Type B pancreatic cell (in vitro differentiated cells): ENCODE measurements around the gene LILRA1. TPM values are rescaled to one million over a fixed set of nuclear protein-coding genes. Genes with fewer than 3 reads are reported as not detected.
"Not testable (repeated sequence)": the region's sequence is repeated elsewhere in the genome, so short reads cannot be mapped to it uniquely, and the experiment has no call there.

Experiments
- DNase-seq: peaks from one replicate; pipeline ENCODE4 v3.0.0; 2021; ENCODE audit warnings: mixed read lengths; ENCODE audit not compliant: unreplicated experiment; ENCODE audit errors: extremely low spot score
- H3K27ac Mint-ChIP-seq: 2 replicates; pipeline ENCODE4 v1.8.0; 2021; ENCODE audit warnings: mild to moderate bottlenecking, mixed read lengths
- H3K27me3 Mint-ChIP-seq: 2 replicates; pipeline ENCODE4 v1.8.0; 2021; ENCODE audit warnings: mixed read lengths
- H3K36me3 Mint-ChIP-seq: 2 replicates; pipeline ENCODE4 v1.8.0; 2021; ENCODE audit warnings: mixed read lengths
- H3K4me1 Mint-ChIP-seq: one replicate; pipeline ENCODE4 v1.8.0; 2021; ENCODE audit warnings: mixed read lengths; ENCODE audit not compliant: unreplicated experiment
- H3K4me3 Mint-ChIP-seq: 2 replicates; pipeline ENCODE4 v1.8.0; 2021; ENCODE audit warnings: mild to moderate bottlenecking, mixed read lengths
- H3K9me3 Mint-ChIP-seq: 2 replicates; pipeline ENCODE4 v1.8.0; 2021; ENCODE audit warnings: mixed read lengths
- CTCF ChIP-seq: fragments of 200-600 bp; sonication (generic); conservative IDR thresholded peaks from 2 replicates; pipeline ENCODE4 v1.5.0; 2021; ENCODE audit warnings: antibody characterized with exemption, mild to moderate bottlenecking
- total RNA-seq: library from RNA; stranded (reverse); gene quantifications from 2 replicates; pipeline ENCODE4 v1.2.1, GENCODE V29; 2021; ENCODE audit warnings: low replicate concordance

LILRA1 gene
- total RNA-seq, 1 donor from 2014 or later: not detected

DNA sequence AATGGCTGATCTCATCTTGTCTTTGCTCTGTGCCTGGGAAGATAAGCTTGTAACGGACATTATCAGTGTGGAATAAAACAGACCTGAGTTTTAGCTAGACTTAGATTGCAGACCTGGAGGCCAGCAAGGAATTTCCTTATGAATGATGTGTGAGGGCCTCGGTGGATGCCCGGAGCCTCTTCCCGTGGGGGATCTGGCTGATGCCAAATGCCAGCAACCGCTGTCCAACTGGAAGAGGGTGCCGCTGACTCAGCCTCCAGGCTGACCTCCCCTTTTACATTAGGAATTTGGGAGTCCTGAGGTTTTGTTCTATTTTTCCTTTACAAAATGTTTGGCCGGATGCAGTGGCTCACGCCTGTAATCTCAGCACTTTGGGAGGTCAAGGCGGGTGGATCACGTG lies 39.4 kb upstream of the LILRA1 start:
- TF ChIP-seq CTCF: no peak
- no peak for DNase-seq
- no peaks in the 10 kb centered on the region for H3K4me1 Mint-ChIP-seq
- H3K4me3 Mint-ChIP-seq: no peak overlapping the region
- H3K36me3 Mint-ChIP-seq: no peaks in the 10 kb centered on the region
- no peak overlapping the region for H3K27ac Mint-ChIP-seq
- peaks cover 6% of the 10 kb centered on the region for H3K9me3 Mint-ChIP-seq
- no peaks in the 10 kb centered on the region for H3K27me3 Mint-ChIP-seq

- peaks cover 6% of the 10 kb centered on the region for H3K9me3 Mint-ChIP-seq
- H3K4me3 Mint-ChIP-seq: no peak overlapping the region
Measured at GRCh38 chr19:54554896-54555295, 38.5 kb upstream of the LILRA1 start.

DNA sequence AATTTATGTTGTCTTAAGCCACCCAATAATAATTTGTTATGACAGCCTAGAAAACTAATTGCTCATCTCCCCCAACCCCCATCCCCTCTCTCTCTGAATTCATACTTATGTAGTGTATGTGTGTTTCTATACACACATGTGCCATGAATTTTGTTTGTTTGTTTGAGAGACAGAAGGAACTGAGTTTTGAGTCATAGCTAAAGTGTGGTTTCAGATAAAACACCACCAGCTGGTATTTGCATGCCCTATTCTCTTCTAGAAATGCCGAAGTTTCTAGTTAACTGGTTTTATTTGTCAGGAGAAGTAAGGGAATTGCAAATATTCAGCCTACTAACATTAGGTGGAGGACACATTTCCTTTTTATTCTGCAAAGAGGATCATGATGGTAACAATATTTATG lies 37.2 kb upstream of the LILRA1 start:
- H3K27ac Mint-ChIP-seq: no peak overlapping the region
- TF ChIP-seq CTCF: no peak
- H3K4me1 Mint-ChIP-seq: no peaks in the 10 kb centered on the region
- no peak for DNase-seq
- H3K9me3 Mint-ChIP-seq: peaks cover 6% of the 10 kb centered on the region
- no peaks in the 10 kb centered on the region for H3K36me3 Mint-ChIP-seq
- H3K27me3 Mint-ChIP-seq: no peaks in the 10 kb centered on the region
- H3K4me3 Mint-ChIP-seq: no peak overlapping the region

More at GRCh38 chr19:54554896-54555295, 38.5 kb upstream of the LILRA1 start:
- H3K27ac Mint-ChIP-seq: no peak overlapping the region
- H3K27me3 Mint-ChIP-seq: no peaks in the 10 kb centered on the region
- no peak for TF ChIP-seq CTCF
- no peaks in the 10 kb centered on the region for H3K36me3 Mint-ChIP-seq
- no peaks in the 10 kb centered on the region for H3K4me1 Mint-ChIP-seq
- no peak for DNase-seq

DNA sequence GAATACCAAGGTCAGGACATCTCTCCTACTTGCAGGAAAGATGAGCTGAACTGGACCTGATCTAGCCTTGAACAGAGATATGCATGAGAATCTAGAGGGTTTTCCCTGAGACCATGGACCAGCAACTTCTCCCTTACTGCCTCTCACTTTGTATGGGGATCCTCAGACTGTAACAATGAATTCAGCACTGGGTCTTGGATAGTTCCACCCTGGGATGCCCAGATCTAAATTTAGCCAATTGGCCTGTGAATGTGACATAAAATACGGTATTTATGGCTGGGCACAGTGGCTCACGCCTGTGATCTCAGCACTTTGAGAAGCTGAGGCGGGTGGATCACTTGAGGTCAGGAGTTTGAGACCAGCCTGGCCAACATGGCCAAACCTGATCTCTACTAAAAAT lies 35.1 kb upstream of the LILRA1 start:
- no peak overlapping the region for H3K4me3 Mint-ChIP-seq
- H3K4me1 Mint-ChIP-seq: no peaks in the 10 kb centered on the region
- no peak overlapping the region for H3K27ac Mint-ChIP-seq
- no peaks in the 10 kb centered on the region for H3K9me3 Mint-ChIP-seq
- H3K27me3 Mint-ChIP-seq: no peaks in the 10 kb centered on the region
- no peak for TF ChIP-seq CTCF
- H3K36me3 Mint-ChIP-seq: no peaks in the 10 kb centered on the region
- no peak for DNase-seq

- Mint-ChIP-seq H3K27me3 (no peaks in the 10 kb centered on the region), H3K27ac (no peak overlapping the region), H3K4me1 (no peaks in the 10 kb centered on the region), H3K9me3 (no peaks in the 10 kb centered on the region), H3K4me3 (no peak overlapping the region), H3K36me3 (no peaks in the 10 kb centered on the region)
- DNase-seq: no peak
- TF ChIP-seq CTCF: no peak
Measured at GRCh38 chr19:54560881-54561385, 32.5 kb upstream of the LILRA1 start.

- H3K9me3 Mint-ChIP-seq: no peaks in the 10 kb centered on the region
- H3K36me3 Mint-ChIP-seq: no peaks in the 10 kb centered on the region
- H3K4me3 Mint-ChIP-seq: no peak overlapping the region
- TF ChIP-seq CTCF: no peak
- no peaks in the 10 kb centered on the region for H3K4me1 Mint-ChIP-seq
- H3K27me3 Mint-ChIP-seq: no peaks in the 10 kb centered on the region
- H3K27ac Mint-ChIP-seq: no peak overlapping the region
- DNase-seq: no peak
Measured at GRCh38 chr19:54561840-54562239, 31.6 kb upstream of the LILRA1 start.

GRCh38 chr19:54563206-54563605 lies 30.2 kb upstream of the LILRA1 start:
- not testable (repeated sequence) for H3K27me3 Mint-ChIP-seq, DNase-seq, H3K9me3 Mint-ChIP-seq

More at GRCh38 chr19:54563206-54563605, 30.2 kb upstream of the LILRA1 start:
- H3K4me1 Mint-ChIP-seq, H3K4me3 Mint-ChIP-seq, H3K27ac Mint-ChIP-seq, H3K36me3 Mint-ChIP-seq: not testable (repeated sequence)
